Skeletal muscle tissue (tissue), 4 donors: ENCODE data around the gene PTPRN2. TPM values are rescaled to one million over a fixed set of nuclear protein-coding genes. Genes with fewer than 3 reads are reported as not detected.

Experiments
- H3K27ac ChIP-seq: one replicate; pipeline ENCODE4 v1.7.0; 2013; ENCODE audit warnings: mild to moderate bottlenecking, low read depth, low read length, inconsistent platforms
- H3K27me3 ChIP-seq, 3 donors: one replicate each; pipeline ENCODE4 v1.7.0; 2013; ENCODE audit warnings: low read length in 3 of 3; ENCODE audit not compliant: control insufficient read depth in 3 of 3, insufficient read depth in 3 of 3
- H3K36me3 ChIP-seq, 3 donors: one replicate each; pipeline ENCODE4 v1.7.0; 2013; ENCODE audit warnings: low read length in 3 of 3; ENCODE audit not compliant: control insufficient read depth in 3 of 3, insufficient read depth in 3 of 3
- H3K4me1 ChIP-seq, 3 donors: one replicate each; pipeline ENCODE4 v1.7.0; 2013; ENCODE audit warnings: low read length in 3 of 3, mild to moderate bottlenecking in 3 of 3; ENCODE audit not compliant: control insufficient read depth in 3 of 3, insufficient read depth in 3 of 3
- H3K4me3 ChIP-seq, 3 donors: one replicate each; pipeline ENCODE4 v1.7.0; 2013; ENCODE audit warnings: low read length in 3 of 3
- H3K9ac ChIP-seq, 3 donors: one replicate each; pipeline ENCODE4 v1.7.0; 2013; ENCODE audit warnings: low read length in 3 of 3, mild to moderate bottlenecking in 3 of 3, moderate library complexity in 2 of 3, low read depth in 1 of 3
- H3K9me3 ChIP-seq, 3 donors: one replicate each; pipeline ENCODE4 v1.7.0; 2013; ENCODE audit warnings: low read length in 3 of 3; ENCODE audit not compliant: control insufficient read depth in 3 of 3
- total RNA-seq: library from RNA; depleted of rRNA; stranded (reverse); fragments of >200 nt; gene quantifications from one replicate; pipeline ENCODE4 v1.2.3, GENCODE V29; 2014
- donor health status: Osteomylitis.

Gene PTPRN2
- total RNA-seq, 1 donor from 2014 or later: 1.6 TPM

GRCh38 chr7:157554393-157555238 lies 1033.0 kb downstream of the PTPRN2 start:
- no peak overlapping the region for H3K4me3 ChIP-seq
- H3K27me3 ChIP-seq: no peaks in the 10 kb centered on the region
- H3K4me1 ChIP-seq: no peaks in the 10 kb centered on the region
- H3K27ac ChIP-seq: no peak overlapping the region
- H3K9me3 ChIP-seq: no peaks in the 10 kb centered on the region
- no peaks in the 10 kb centered on the region for H3K36me3 ChIP-seq
- H3K9ac ChIP-seq: no peak overlapping the region

- Histone ChIP-seq H3K4me1 (no peaks in the 10 kb centered on the region), H3K9ac (no peak overlapping the region), H3K36me3 (no peaks in the 10 kb centered on the region), H3K9me3 (no peaks in the 10 kb centered on the region), H3K4me3 (no peak overlapping the region), H3K27ac (no peak overlapping the region), H3K27me3 (no peaks in the 10 kb centered on the region)
These were observed 1034.4 kb downstream of the PTPRN2 start for GRCh38 chr7:157553256-157553655.

GRCh38 chr7:157552295-157552993 lies 1035.2 kb downstream of the PTPRN2 start:
- Histone ChIP-seq H3K9me3 (no peaks in the 10 kb centered on the region), H3K27ac (no peak overlapping the region), H3K9ac (no peak overlapping the region), H3K4me3 (no peak overlapping the region), H3K27me3 (no peaks in the 10 kb centered on the region), H3K36me3 (peaks cover 0 to 2% (median 0%) of the 10 kb centered on the region in 3 donors), H3K4me1 (no peaks in the 10 kb centered on the region)

GRCh38 chr7:157551325-157552070 lies 1036.1 kb downstream of the PTPRN2 start:
- no peaks in the 10 kb centered on the region for H3K4me1 ChIP-seq
- H3K4me3 ChIP-seq: no peak overlapping the region
- no peaks in the 10 kb centered on the region for H3K27me3 ChIP-seq
- no peak overlapping the region for H3K27ac ChIP-seq
- no peaks in the 10 kb centered on the region for H3K9me3 ChIP-seq
- H3K36me3 ChIP-seq: peaks cover 5 to 6% (median 5%) of the 10 kb centered on the region in 3 donors
- no peak overlapping the region for H3K9ac ChIP-seq

- Histone ChIP-seq H3K36me3 (peaks cover 5 to 6% (median 5%) of the 10 kb centered on the region in 3 donors), H3K27me3 (no peaks in the 10 kb centered on the region), H3K4me3 (no peak overlapping the region), H3K4me1 (no peaks in the 10 kb centered on the region), H3K9ac (no peak overlapping the region), H3K9me3 (no peaks in the 10 kb centered on the region), H3K27ac (no peak overlapping the region)
These were observed 1037.0 kb downstream of the PTPRN2 start for GRCh38 chr7:157550300-157551275.

GRCh38 chr7:157549612-157550299 lies 1037.9 kb downstream of the PTPRN2 start:
- Histone ChIP-seq H3K9me3 (peaks cover 0 to under 1% (median 0%) of the 10 kb centered on the region in 3 donors), H3K9ac (no peak overlapping the region), H3K36me3 (peaks cover 5 to 8% (median 5%) of the 10 kb centered on the region in 3 donors), H3K4me1 (no peaks in the 10 kb centered on the region), H3K27me3 (no peaks in the 10 kb centered on the region), H3K4me3 (no peak overlapping the region), H3K27ac (no peak overlapping the region)

GRCh38 chr7:157548691-157549303 lies 1038.8 kb downstream of the PTPRN2 start:
- no peak overlapping the region for H3K27ac ChIP-seq
- peaks cover 5 to 8% (median 5%) of the 10 kb centered on the region in 3 donors for H3K36me3 ChIP-seq
- no peaks in the 10 kb centered on the region for H3K4me1 ChIP-seq
- no peak overlapping the region for H3K4me3 ChIP-seq
- H3K27me3 ChIP-seq: no peaks in the 10 kb centered on the region
- no peak overlapping the region for H3K9ac ChIP-seq
- peaks cover 0 to 2% (median 0%) of the 10 kb centered on the region in 3 donors for H3K9me3 ChIP-seq

GRCh38 chr7:157547611-157548010 lies 1040.0 kb downstream of the PTPRN2 start:
- Histone ChIP-seq H3K27ac (no peak overlapping the region), H3K27me3 (no peaks in the 10 kb centered on the region), H3K9me3 (peaks cover 0 to 2% (median 0%) of the 10 kb centered on the region in 3 donors), H3K4me1 (no peaks in the 10 kb centered on the region), H3K36me3 (peaks cover 5 to 8% (median 5%) of the 10 kb centered on the region in 3 donors), H3K9ac (no peak overlapping the region), H3K4me3 (no peak overlapping the region)
